ENCODE results near the gene EBPL.

The EBPL gene

DNA sequence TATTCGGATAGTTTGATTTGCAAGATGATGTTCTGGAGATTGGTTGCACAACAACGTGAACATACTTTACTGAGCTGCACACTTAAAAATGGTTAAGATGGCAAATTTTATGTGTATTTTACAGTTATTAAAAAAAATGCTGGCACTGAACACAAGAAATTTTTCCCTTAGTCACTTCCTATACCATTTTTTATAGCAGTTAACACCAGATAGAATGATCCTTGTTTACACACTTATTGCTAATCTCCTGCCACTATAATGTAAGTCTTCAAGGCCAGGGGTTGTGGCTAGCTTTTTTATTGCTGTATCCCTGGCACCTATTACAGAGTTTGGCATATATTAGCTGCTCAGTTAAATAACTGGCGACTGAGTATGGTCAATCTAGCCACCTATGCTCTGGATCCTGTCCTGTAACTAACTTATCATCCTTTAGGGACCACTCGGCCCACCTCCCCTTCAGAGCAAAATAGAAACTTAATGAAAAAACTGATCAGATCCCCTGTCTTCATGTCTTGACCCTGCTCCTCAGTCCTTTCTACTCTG lies 2.0 kb upstream of the EBPL start:
- ChIA-PET POLR2A (interaction anchor here (0.7 kb wide), 1 partner anchor 53 kb away, joined by 3 read pairs; no protein-coding TSS in a partner anchor), CTCF (interaction anchor here (1.0 to 1.7 kb wide), 3 partner anchors 12 to 99 kb away, joined by 3 to 6 read pairs (median 4); partner anchors contain the start of gene KPNA3)
- 30% methylated on average over 3 of the region's 4 CpGs for WGBS (ENCODE audit: insufficient coverage)
- Histone ChIP-seq H3K27me3 (replicated peaks in 2 of 5; ENCODE audit: control insufficient read depth in 4 of 5, insufficient read depth in 5 of 5, low read length in 4 of 5) (no peaks in the 10 kb centered on the region), H3K36me3 (ENCODE audit: control insufficient read depth in 4 of 4, insufficient read depth in 4 of 4, low read length in 3 of 4) (peaks cover 3 to 13% (median 5%) of the 10 kb centered on the region in 4 experiments), H3K4me1 (ENCODE audit: control extremely low read depth in 1 of 4, control insufficient read depth in 4 of 4, insufficient read depth in 4 of 4, low read length in 3 of 4) (peaks cover 18 to 53% (median 35%) of the 10 kb centered on the region in 4 experiments), H3K4me3 (ENCODE audit: control insufficient read depth in 1 of 7, extremely low read depth in 1 of 7, insufficient read depth in 4 of 7, low read depth in 2 of 7, low read length in 6 of 7) (peak overlapping the region in 2 of 7 experiments; percentile 0 to 28), H3K9me3 (ENCODE audit: control extremely low read depth in 1 of 5, control insufficient read depth in 4 of 5, insufficient read depth in 2 of 5, low read depth in 1 of 5, low read length in 4 of 5) (no peaks in the 10 kb centered on the region), H3K27ac (ENCODE audit: insufficient read depth in 1 of 2, low read depth in 1 of 2, low read length in 2 of 2, poor library complexity in 1 of 2, severe bottlenecking in 2 of 2) (peak overlapping the region; percentile 56 to 81)
- peak; percentile 52 to 87 (median 78) for DNase-seq

DNA sequence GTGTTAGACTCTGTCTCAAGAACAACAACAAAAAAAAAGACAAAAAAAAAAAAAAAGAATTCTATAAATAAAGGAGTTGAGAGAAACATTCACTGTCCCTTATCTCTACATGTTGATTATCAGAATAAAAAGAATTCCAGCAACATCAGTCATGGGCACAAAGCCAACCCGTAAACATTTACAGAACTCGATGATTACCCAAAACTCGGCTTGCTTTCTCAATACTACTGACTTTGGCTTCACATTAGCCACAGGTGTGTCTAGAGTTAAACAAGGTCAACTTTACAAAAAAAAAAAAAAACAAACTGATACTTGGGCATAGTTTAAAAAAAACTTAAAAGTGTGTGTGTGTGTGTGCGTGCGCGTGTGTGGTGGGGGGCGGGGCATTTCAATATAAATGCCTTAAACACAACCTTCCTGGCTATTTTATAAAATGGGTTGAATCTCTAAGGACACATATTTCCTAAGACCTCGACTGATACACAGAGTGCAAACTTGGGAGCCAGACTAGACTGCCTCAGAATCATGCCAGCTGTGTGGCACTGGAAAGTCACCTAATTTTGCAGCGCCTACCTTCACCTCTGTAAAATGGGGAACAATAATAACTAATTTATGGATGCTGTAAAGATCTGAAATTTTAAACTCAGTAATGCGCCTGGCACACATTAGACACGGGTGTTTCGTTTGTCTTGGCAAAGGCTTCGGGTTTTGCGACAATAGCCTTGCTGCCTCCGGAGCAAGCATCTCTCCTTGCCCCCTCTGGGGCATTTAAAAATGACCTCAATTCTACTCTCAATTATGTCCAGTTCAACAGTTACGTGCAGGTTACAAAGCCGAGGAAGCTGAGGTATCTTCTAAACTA lies 922 bp downstream of the EBPL start:
- Histone ChIP-seq H3K9me3 (ENCODE audit: control extremely low read depth in 1 of 5, control insufficient read depth in 4 of 5, insufficient read depth in 2 of 5, low read depth in 1 of 5, low read length in 4 of 5) (no peaks in the 10 kb centered on the region), H3K36me3 (ENCODE audit: control insufficient read depth in 4 of 4, insufficient read depth in 4 of 4, low read length in 3 of 4) (peaks cover 0 to 34% (median 18%) of the 10 kb centered on the region in 4 experiments), H3K4me1 (ENCODE audit: control extremely low read depth in 1 of 4, control insufficient read depth in 4 of 4, insufficient read depth in 4 of 4, low read length in 3 of 4) (peaks cover 19 to 70% (median 42%) of the 10 kb centered on the region in 4 experiments), H3K27me3 (replicated peaks in 2 of 5; ENCODE audit: control insufficient read depth in 4 of 5, insufficient read depth in 5 of 5, low read length in 4 of 5) (no peaks in the 10 kb centered on the region), H3K27ac (ENCODE audit: insufficient read depth in 1 of 2, low read depth in 1 of 2, low read length in 2 of 2, poor library complexity in 1 of 2, severe bottlenecking in 2 of 2) (peak overlapping the region; percentile 53 to 84), H3K4me3 (ENCODE audit: control insufficient read depth in 1 of 7, extremely low read depth in 1 of 7, insufficient read depth in 4 of 7, low read depth in 2 of 7, low read length in 6 of 7) (peak overlapping the region; percentile 68 to 97 (median 79))
- POLR2A ChIA-PET: interaction anchor here (2.2 kb wide), 1 partner anchor 101 kb away, joined by 15 read pairs; the partner anchor contains the start of gene KPNA3
- CTCF ChIA-PET: interaction anchor here (0.9 to 4.8 kb wide), 4 partner anchors 8 to 218 kb away, joined by 3 to 30 read pairs (median 4); no protein-coding TSS in a partner anchor
- WGBS (ENCODE audit: insufficient coverage): 6% methylated on average over 11 of the region's 17 CpGs
- DNase-seq: peak in 2 of 3 donors; percentile 43 to 68

DNA sequence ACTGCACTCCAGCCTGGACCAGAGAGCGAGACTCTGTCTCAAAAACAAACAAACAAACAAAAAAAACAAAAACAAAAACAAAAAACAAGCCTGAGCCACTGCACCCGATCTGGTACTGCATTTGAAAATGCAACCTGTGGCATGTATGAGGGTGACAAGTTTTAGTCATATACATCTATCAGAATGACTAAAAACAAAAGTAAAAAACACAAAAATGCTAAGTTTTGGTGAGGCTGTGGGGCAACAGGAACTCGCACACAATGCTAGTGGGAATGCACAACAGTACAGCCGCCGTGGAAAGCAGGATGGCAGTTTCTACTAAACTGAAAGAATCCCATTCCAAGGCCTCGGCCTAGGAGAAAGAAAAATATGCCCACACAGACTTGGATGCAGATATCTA lies 7.8 kb downstream of the EBPL start:
- 92% methylated on average over 3 of the region's 6 CpGs for WGBS (ENCODE audit: insufficient coverage)
- Histone ChIP-seq H3K27me3 (replicated peaks in 2 of 5; ENCODE audit: control insufficient read depth in 4 of 5, insufficient read depth in 5 of 5, low read length in 4 of 5) (no peaks in the 10 kb centered on the region), H3K36me3 (ENCODE audit: control insufficient read depth in 4 of 4, insufficient read depth in 4 of 4, low read length in 3 of 4) (peaks cover 0 to 61% (median 25%) of the 10 kb centered on the region in 4 experiments), H3K4me1 (ENCODE audit: control extremely low read depth in 1 of 4, control insufficient read depth in 4 of 4, insufficient read depth in 4 of 4, low read length in 3 of 4) (peaks cover 2 to 26% (median 6%) of the 10 kb centered on the region in 4 experiments), H3K27ac (ENCODE audit: insufficient read depth in 1 of 2, low read depth in 1 of 2, low read length in 2 of 2, poor library complexity in 1 of 2, severe bottlenecking in 2 of 2) (no peak overlapping the region), H3K4me3 (ENCODE audit: control insufficient read depth in 1 of 7, extremely low read depth in 1 of 7, insufficient read depth in 4 of 7, low read depth in 2 of 7, low read length in 6 of 7) (no peak overlapping the region), H3K9me3 (ENCODE audit: control extremely low read depth in 1 of 5, control insufficient read depth in 4 of 5, insufficient read depth in 2 of 5, low read depth in 1 of 5, low read length in 4 of 5) (no peaks in the 10 kb centered on the region)
- ChIA-PET POLR2A (no interaction called here), CTCF (interaction anchor here (0.9 kb wide), 1 partner anchor 8 kb away, joined by 4 read pairs; the partner anchor contains the start of gene EBPL)
- no peak for DNase-seq

DNA sequence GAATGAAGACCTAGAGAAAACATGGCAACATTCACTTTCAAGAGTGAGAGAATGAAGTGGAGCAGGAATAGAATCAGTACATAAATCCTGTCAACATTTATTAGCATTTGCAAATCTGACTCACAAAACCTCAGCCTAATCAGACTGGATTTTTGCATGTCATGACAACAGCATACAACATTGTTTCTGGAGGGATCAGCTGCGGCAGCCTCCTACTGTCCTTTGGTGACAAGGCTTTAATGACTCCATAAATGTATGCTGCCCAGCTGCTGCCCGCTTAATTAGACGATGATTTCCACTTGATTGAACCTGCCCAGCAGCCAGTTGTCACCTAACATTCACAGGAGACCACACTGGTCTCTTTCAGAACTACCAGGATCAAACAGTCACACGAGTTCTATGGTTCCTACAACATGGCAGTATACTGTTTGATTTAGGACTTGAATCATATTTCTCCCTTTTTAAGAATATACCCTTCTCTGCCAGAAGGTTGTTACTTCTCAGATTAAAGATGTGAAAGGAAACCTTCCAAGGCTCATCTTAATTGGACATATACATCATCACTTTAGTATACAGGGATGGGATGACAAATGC lies 9.3 kb downstream of the EBPL start:
- Histone ChIP-seq H3K27ac (ENCODE audit: insufficient read depth in 1 of 2, low read depth in 1 of 2, low read length in 2 of 2, poor library complexity in 1 of 2, severe bottlenecking in 2 of 2) (peak overlapping the region in 1 of 2 experiments; percentile 58), H3K4me1 (ENCODE audit: control extremely low read depth in 1 of 4, control insufficient read depth in 4 of 4, insufficient read depth in 4 of 4, low read length in 3 of 4) (peaks cover 0 to 12% (median 0%) of the 10 kb centered on the region in 4 experiments), H3K27me3 (replicated peaks in 2 of 5; ENCODE audit: control insufficient read depth in 4 of 5, insufficient read depth in 5 of 5, low read length in 4 of 5) (no peaks in the 10 kb centered on the region), H3K9me3 (ENCODE audit: control extremely low read depth in 1 of 5, control insufficient read depth in 4 of 5, insufficient read depth in 2 of 5, low read depth in 1 of 5, low read length in 4 of 5) (no peaks in the 10 kb centered on the region), H3K4me3 (ENCODE audit: control insufficient read depth in 1 of 7, extremely low read depth in 1 of 7, insufficient read depth in 4 of 7, low read depth in 2 of 7, low read length in 6 of 7) (no peak overlapping the region), H3K36me3 (ENCODE audit: control insufficient read depth in 4 of 4, insufficient read depth in 4 of 4, low read length in 3 of 4) (peaks cover 0 to 54% (median 25%) of the 10 kb centered on the region in 4 experiments)
- ChIA-PET POLR2A (no interaction called here), CTCF (interaction anchor here (0.7 to 1.7 kb wide), 4 partner anchors 9 to 94 kb away, joined by 3 to 5 read pairs (median 4); partner anchors contain the start of gene EBPL)
- WGBS (ENCODE audit: insufficient coverage): 96% methylated on average over 3 of the region's 4 CpGs
- peak in 2 of 3 donors; percentile 32 to 34 for DNase-seq

DNA sequence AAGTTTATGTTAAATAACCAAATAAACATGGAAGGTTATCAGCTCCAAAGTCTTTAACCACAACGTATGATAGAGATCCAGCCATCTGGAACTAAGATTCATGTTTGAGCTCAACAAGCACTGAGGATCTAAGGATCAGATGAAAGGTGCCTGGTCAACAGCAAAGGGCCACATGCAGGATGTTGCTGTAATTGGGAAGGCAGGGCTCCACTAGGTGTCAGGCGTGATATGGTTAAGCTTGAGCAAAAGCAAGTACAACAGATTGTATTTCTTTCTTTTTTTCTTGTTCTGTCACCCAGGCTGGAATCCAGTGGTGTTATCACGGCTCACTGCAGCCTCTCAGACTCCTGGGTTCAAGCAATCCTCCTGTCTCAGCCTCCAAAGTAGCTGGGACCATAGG lies 12.0 kb downstream of the EBPL start:
- Histone ChIP-seq H3K4me1 (ENCODE audit: control extremely low read depth in 1 of 4, control insufficient read depth in 4 of 4, insufficient read depth in 4 of 4, low read length in 3 of 4) (peaks cover 0 to 8% (median 0%) of the 10 kb centered on the region in 4 experiments), H3K27ac (ENCODE audit: insufficient read depth in 1 of 2, low read depth in 1 of 2, low read length in 2 of 2, poor library complexity in 1 of 2, severe bottlenecking in 2 of 2) (peak overlapping the region in 1 of 2 experiments; percentile 20), H3K9me3 (ENCODE audit: control extremely low read depth in 1 of 5, control insufficient read depth in 4 of 5, insufficient read depth in 2 of 5, low read depth in 1 of 5, low read length in 4 of 5) (no peaks in the 10 kb centered on the region), H3K27me3 (replicated peaks in 2 of 5; ENCODE audit: control insufficient read depth in 4 of 5, insufficient read depth in 5 of 5, low read length in 4 of 5) (no peaks in the 10 kb centered on the region), H3K4me3 (ENCODE audit: control insufficient read depth in 1 of 7, extremely low read depth in 1 of 7, insufficient read depth in 4 of 7, low read depth in 2 of 7, low read length in 6 of 7) (no peak overlapping the region), H3K36me3 (ENCODE audit: control insufficient read depth in 4 of 4, insufficient read depth in 4 of 4, low read length in 3 of 4) (peaks cover 0 to 50% (median 15%) of the 10 kb centered on the region in 4 experiments)
- peak; percentile 65 to 78 (median 77) for DNase-seq
- WGBS (ENCODE audit: insufficient coverage): 42% methylated on average over 3 of the region's 3 CpGs
- CTCF ChIA-PET: interaction anchor here (0.9 to 3.1 kb wide), 20 partner anchors 9 to 257 kb away, joined by 3 to 30 read pairs (median 4); partner anchors contain the start of genes KPNA3 and SPRYD7
- POLR2A ChIA-PET: no interaction called here

DNA sequence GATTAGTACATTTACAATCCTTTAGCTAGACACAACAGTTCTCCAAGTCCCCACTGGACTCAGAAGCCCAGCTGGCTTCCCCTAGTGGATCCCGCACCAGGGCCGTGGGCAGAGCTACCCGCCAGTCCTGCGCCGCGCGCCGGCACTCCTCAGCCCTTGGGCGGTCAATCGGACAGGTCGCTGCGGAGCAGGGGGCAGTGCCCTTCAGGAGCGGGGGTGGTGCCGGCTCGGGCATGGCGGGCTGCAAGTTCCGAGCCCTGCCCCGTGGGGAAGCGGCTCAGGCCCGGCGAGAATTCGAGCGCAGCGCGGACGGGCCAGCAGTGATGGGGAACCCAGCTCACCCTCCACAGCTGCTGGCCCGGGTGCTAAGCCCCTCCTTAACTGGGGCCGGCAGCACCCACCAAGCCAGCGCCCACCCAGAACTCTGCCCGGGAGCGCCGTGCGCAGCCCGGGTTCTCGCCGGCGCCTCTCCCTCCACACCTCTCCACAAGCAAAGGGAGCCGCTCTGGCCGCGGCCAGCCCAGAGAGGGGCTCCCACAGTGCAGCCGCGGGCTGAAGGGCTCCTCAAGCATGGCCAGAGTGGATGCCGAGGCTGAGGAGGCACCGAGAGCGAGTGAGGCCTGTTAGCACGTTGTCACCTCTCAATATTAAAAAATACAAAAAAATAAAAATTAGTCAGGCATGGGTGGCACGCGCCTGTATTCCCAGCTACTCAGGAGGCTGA lies 12.9 kb downstream of the EBPL start:
- over 99% methylated on average over 32 of the region's 48 CpGs for WGBS (ENCODE audit: insufficient coverage)
- Histone ChIP-seq H3K4me3 (ENCODE audit: control insufficient read depth in 1 of 7, extremely low read depth in 1 of 7, insufficient read depth in 4 of 7, low read depth in 2 of 7, low read length in 6 of 7) (no peak overlapping the region), H3K27me3 (replicated peaks in 2 of 5; ENCODE audit: control insufficient read depth in 4 of 5, insufficient read depth in 5 of 5, low read length in 4 of 5) (no peaks in the 10 kb centered on the region), H3K9me3 (ENCODE audit: control extremely low read depth in 1 of 5, control insufficient read depth in 4 of 5, insufficient read depth in 2 of 5, low read depth in 1 of 5, low read length in 4 of 5) (no peaks in the 10 kb centered on the region), H3K4me1 (ENCODE audit: control extremely low read depth in 1 of 4, control insufficient read depth in 4 of 4, insufficient read depth in 4 of 4, low read length in 3 of 4) (peaks cover 0 to 8% (median 0%) of the 10 kb centered on the region in 4 experiments), H3K27ac (ENCODE audit: insufficient read depth in 1 of 2, low read depth in 1 of 2, low read length in 2 of 2, poor library complexity in 1 of 2, severe bottlenecking in 2 of 2) (no peak overlapping the region), H3K36me3 (ENCODE audit: control insufficient read depth in 4 of 4, insufficient read depth in 4 of 4, low read length in 3 of 4) (peaks cover 0 to 42% (median 13%) of the 10 kb centered on the region in 4 experiments)
- ChIA-PET CTCF (interaction anchor here (0.9 to 3.1 kb wide), 20 partner anchors 8 to 170 kb away, joined by 3 to 30 read pairs (median 3); partner anchors contain the start of gene KPNA3), POLR2A (no interaction called here)
- no peak for DNase-seq

Data from common myeloid progenitor, CD34-positive (primary cell).